ENCODE measurements around the gene GARIN3.

DNA sequence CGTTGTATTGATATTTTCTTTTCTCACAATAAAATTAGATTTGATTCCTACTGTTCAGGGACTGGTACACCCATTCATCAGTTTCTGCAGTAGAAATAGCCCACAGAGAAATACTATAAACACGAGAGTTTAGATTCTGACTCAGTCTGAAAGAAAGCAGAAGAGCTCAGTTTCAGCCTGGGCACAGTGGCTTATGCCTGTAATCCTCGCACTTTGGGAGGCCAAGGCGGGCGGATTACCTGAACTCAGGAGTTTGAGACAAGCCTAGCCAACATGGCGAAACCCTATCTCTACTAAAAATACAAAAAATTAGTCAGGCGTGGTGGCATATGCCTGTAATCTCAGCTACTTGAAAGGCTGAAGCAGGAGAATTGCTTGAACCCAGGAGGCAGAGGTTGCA, 23.2 kb upstream of the GARIN3 start:
- TF ChIP-seq, protein P1, sequence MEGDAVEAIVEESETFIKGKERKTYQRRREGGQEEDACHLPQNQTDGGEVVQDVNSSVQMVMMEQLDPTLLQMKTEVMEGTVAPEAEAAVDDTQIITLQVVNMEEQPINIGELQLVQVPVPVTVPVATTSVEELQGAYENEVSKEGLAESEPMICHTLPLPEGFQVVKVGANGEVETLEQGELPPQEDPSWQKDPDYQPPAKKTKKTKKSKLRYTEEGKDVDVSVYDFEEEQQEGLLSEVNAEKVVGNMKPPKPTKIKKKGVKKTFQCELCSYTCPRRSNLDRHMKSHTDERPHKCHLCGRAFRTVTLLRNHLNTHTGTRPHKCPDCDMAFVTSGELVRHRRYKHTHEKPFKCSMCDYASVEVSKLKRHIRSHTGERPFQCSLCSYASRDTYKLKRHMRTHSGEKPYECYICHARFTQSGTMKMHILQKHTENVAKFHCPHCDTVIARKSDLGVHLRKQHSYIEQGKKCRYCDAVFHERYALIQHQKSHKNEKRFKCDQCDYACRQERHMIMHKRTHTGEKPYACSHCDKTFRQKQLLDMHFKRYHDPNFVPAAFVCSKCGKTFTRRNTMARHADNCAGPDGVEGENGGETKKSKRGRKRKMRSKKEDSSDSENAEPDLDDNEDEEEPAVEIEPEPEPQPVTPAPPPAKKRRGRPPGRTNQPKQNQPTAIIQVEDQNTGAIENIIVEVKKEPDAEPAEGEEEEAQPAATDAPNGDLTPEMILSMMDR (IDR thresholded peaks at IDR 0.05): no peak
- no peak for TF ChIP-seq POLR2A (IDR thresholded peaks at IDR 0.05)
